Stimulated activated naive CD8-positive, alpha-beta T cell treated with anti-CD3 and anti-CD28 coated beads, Interleukin-15, amount 100 ng/mL, for 72 hours (primary cell): Measurements from ENCODE around the gene PNPLA6.

ENCODE experiments used
- ATAC-seq: fragments of 150-1000 bp; cut with Tn5 transposase; 2 replicates; pipeline ENCODE4 v1.10.0; 2021; ENCODE audit warnings: mild to moderate bottlenecking, moderate library complexity
- DNase-seq, 2 donors: peaks; one replicate each; pipeline ENCODE4 v3.0.0; 2021 to 2022
- H3K27ac Mint-ChIP-seq, 2 donors: one replicate each; pipeline ENCODE4 v1.8.0; 2022; ENCODE audit warnings: mild to moderate bottlenecking in 2 of 2, mixed read lengths in 2 of 2, moderate library complexity in 2 of 2
- H3K27me3 Mint-ChIP-seq: one replicate; pipeline ENCODE4 v1.8.0; 2022; ENCODE audit warnings: mixed read lengths
- H3K4me1 Mint-ChIP-seq: one replicate; pipeline ENCODE4 v1.8.0; 2022; ENCODE audit warnings: mild to moderate bottlenecking, mixed read lengths
- H3K4me3 Mint-ChIP-seq, 2 donors: one replicate each; pipeline ENCODE4 v1.8.0; 2022; ENCODE audit warnings: mild to moderate bottlenecking in 2 of 2, mixed read lengths in 2 of 2, moderate library complexity in 1 of 2
- H3K9me3 Mint-ChIP-seq, 2 donors: one replicate each; pipeline ENCODE4 v1.8.0; 2022; ENCODE audit warnings: mixed read lengths in 2 of 2

Gene PNPLA6

DNA sequence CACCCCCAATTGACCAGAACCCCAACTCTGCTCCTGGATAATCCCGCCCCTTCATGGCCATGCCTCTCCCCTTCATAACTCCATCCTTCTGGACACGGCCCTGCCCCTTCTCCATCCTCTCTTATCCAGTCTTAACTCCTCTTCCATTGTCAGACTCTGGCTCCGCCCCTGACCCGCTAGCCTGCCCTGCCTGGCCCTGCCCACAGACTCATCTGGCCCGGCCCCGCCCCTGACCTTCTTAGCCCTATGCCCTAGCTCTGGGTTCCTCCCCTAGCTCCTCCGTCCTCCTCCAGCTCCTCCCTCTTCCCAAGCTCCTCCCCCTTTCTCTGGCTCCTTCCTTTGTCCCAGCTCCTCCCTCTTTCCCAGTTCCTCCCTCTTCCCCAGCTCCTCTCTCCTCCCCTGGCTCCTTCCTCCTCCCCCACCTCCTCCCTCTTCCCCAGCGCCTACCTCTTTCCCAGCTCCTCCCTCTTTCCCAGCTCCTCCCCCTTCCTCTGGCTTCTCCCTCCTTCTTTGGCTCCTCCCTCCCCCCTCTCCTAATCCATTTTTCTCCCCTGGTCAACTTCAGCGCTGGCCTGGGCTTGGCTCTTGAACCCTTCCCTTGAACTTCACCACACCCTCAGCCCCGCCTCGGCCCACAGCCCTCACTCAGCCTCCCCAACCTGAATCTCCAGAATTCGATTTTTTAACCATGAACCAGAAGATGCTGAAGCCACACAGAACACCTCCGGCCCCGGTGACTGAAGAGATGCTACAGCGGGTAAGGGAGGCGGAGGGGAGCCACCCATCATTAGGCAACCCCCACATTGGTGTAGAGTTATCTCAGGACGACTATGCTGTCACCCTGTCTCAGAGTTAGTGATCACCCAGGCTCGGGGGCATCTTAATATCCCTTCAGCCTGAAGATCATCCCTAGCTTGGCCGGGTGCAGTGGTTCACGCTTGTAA, 28.9 kb upstream of the PNPLA6 start:
- Mint-ChIP-seq H3K27ac (no peak overlapping the region), H3K9me3 (no peaks in the 10 kb centered on the region), H3K4me3 (peak overlapping the region; percentile 65 to 81), H3K4me1 (peaks cover 21% of the 10 kb centered on the region), H3K27me3 (peaks cover 59% of the 10 kb centered on the region)
- DNase-seq, result peak; percentile 58 to 69
- ATAC-seq, result peak; percentile 87

- Mint-ChIP-seq H3K4me1 (peaks cover 21% of the 10 kb centered on the region), H3K4me3 (no peak overlapping the region), H3K27me3 (peaks cover 47% of the 10 kb centered on the region), H3K9me3 (no peaks in the 10 kb centered on the region), H3K27ac (no peak overlapping the region)
- ATAC-seq (peak; percentile 57), DNase-seq (peak in 1 of 2 donors; percentile 31)
Observed at GRCh38 chr19:7507884-7508283, 27.6 kb upstream of the PNPLA6 start.

DNA sequence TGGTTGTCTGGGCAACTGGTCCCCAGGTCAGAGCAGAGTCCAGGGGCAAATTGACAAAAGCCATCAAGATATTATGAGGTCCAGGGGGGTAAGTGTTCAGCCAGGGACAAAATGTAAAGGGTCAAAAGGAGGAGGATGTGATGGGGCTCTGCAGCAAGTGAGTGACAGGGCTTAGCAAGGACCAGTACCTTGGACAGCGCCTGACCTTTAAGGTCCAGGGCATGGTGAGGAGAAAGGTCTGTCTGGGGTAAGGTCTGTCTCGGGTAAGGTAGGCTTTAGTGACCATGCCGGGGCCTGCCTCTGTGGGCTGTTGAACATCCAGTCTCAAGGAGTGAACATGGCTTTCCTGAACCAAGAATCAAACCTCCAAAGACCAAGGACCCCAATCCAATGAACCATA, 25.9 kb upstream of the PNPLA6 start:
- DNase-seq (no peak), ATAC-seq (no peak)
- Mint-ChIP-seq H3K4me1 (peaks cover 22% of the 10 kb centered on the region), H3K4me3 (no peak overlapping the region), H3K27me3 (peaks cover 44% of the 10 kb centered on the region), H3K9me3 (no peaks in the 10 kb centered on the region), H3K27ac (no peak overlapping the region)

GRCh38 chr19:7512400-7512851, 23.1 kb upstream of the PNPLA6 start:
- H3K4me3 Mint-ChIP-seq, result no peak overlapping the region
- no peak overlapping the region for H3K27ac Mint-ChIP-seq
- DNase-seq (no peak), ATAC-seq (no peak)
- peaks cover 23% of the 10 kb centered on the region for H3K27me3 Mint-ChIP-seq
- no peaks in the 10 kb centered on the region for H3K9me3 Mint-ChIP-seq
- peaks cover 24% of the 10 kb centered on the region for H3K4me1 Mint-ChIP-seq

DNA sequence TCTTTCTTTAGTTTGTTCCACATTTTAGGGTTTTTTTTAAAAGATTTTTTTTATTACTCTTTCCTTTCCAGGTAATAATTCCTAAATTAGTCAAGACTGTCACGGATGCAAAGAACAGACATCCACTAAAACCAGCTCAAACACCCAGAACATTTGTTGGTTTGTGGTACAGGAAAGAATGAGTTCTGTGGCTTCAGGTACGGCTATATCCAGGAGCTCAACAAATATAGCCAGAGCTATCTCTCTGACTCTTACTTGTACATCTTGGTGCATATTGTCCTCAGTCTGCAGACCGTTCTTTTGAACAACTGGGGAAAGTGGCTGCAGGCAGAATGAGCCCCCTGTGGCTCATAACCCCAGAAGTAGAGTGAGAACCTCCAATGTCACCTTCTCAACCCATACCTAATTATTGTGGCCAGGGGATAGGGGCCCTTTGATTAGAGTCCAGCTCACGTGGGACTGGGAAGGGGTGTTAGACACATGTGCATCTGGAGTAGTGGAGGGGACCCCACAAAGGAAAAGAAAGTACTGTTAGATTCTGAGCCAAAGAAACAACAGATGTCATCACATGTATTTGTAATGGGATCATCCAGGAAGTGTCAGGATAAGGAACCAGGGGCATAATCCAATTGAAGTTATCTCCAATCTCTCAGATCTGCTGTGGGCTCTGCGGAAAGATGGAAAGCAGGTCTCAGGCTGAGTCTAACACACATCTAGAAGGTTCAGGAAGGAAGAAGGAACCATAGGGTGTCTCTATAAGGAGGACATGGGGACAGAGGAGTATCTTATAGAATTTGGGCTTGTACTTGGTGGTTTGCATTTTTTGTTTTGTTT, 21.5 kb upstream of the PNPLA6 start:
- peaks cover 26% of the 10 kb centered on the region for H3K4me1 Mint-ChIP-seq
- no peak for ATAC-seq
- H3K27ac Mint-ChIP-seq, result peak overlapping the region in 1 of 2 donors; percentile 4
- no peak for DNase-seq
- H3K9me3 Mint-ChIP-seq, result no peaks in the 10 kb centered on the region
- H3K27me3 Mint-ChIP-seq, result peaks cover 12% of the 10 kb centered on the region
- peak overlapping the region; percentile 35 to 40 for H3K4me3 Mint-ChIP-seq

DNA sequence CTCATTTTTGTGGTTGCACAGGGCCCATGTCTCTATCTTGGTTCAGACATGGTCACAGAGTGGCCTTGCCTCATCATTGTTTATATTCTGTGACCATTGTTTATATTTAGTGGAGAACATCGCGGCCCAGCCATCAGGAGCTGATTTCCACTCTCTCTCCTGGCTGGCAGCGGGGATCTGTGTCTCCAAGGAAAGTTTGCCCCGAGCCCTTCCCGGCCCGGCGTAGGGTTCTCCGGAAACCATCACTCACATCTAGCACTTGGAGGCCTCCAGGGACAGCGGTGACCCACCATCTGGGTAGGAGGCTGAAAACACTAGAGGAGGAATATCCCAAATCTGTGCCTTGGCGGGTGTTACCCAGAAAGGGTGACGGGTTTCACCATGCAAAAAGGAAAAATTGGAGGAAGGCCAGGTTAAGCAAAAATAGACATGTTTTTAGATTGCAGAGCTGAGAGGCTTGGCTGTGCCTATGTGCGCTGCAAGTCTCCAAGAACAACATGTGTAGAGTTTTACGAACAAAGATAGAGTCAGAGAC, 20.3 kb upstream of the PNPLA6 start:
- ATAC-seq (no peak), DNase-seq (no peak)
- H3K27me3 Mint-ChIP-seq, result peaks cover 12% of the 10 kb centered on the region
- peak overlapping the region; percentile 96 to 97 for H3K27ac Mint-ChIP-seq
- peaks cover 26% of the 10 kb centered on the region for H3K4me1 Mint-ChIP-seq
- peak overlapping the region; percentile 88 to 94 for H3K4me3 Mint-ChIP-seq
- H3K9me3 Mint-ChIP-seq, result no peaks in the 10 kb centered on the region

DNA sequence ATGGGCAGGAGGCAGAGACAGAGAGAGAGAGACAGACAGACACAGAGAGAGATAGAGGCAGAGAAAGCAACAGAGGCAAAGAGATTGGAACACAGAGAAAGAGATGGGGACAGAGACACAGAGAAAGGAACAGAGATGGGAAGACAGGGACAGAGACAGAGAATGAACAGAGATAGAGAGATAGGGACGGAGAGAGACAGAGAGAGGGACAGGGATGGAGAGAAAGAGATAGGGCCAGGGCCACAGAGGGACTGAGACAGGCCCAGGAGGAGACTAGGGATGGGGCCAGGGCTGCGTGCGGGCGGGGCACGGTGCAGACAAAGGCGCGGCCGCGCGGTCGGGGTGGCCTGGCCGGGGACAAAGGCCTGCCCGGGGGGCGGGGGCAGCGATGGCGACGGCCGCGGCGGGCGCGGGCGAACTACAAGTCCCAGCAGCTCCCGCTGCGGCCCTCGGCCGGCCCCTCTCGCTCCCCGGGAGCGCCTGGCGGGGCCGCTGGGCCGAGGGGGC, 19.8 kb upstream of the PNPLA6 start, which contains the start of gene ZNF358:
ZNF358 (plus strand) TSS at position 459 of the 507 bp plus-strand sequence. CDS start 3,140 bp downstream, outside the sequence.
- Mint-ChIP-seq H3K27ac (peak within 1 kb of the TSS; percentile 96 to 97), H3K9me3 (no peaks in the 10 kb centered on the region), H3K4me1 (peaks cover 26% of the 10 kb centered on the region), H3K4me3 (peak within 1 kb of the TSS; percentile 88 to 94), H3K27me3 (peaks cover 12% of the 10 kb centered on the region)
- peak; percentile 87 for ATAC-seq
- DNase-seq, result peak; percentile 58 to 59

DNA sequence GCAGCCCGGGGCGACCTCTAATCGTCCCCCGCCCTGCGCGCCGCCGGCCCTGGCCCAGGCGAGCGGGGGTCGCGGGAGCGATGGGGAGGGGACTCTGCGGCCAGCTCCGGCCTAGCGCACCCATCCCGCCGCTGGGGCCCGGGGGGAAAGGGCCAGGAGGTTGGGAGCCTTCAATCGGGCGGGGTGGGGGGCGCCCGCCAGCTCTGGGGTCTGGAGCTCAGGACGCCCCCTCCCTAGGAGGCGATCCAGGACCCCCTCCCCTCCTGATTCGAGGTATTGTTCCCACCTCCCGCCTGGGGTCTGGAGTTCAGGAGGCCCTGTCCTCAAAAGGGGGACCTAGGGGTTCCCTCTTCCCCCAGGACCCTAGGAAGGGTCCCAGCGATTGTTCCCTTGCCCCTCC, 19.2 kb upstream of the PNPLA6 start:
- DNase-seq, result no peak
- Mint-ChIP-seq H3K4me1 (peaks cover 26% of the 10 kb centered on the region), H3K27ac (peak overlapping the region; percentile 89 to 91), H3K4me3 (peak overlapping the region; percentile 76 to 77), H3K9me3 (no peaks in the 10 kb centered on the region), H3K27me3 (peaks cover 12% of the 10 kb centered on the region)
- peak; percentile 12 for ATAC-seq

- peaks cover 30% of the 10 kb centered on the region for H3K4me1 Mint-ChIP-seq
- H3K4me3 Mint-ChIP-seq, result peak overlapping the region; percentile 76 to 77
- ATAC-seq (no peak), DNase-seq (no peak)
- peaks cover 12% of the 10 kb centered on the region for H3K27me3 Mint-ChIP-seq
- no peaks in the 10 kb centered on the region for H3K9me3 Mint-ChIP-seq
- H3K27ac Mint-ChIP-seq, result peak overlapping the region; percentile 89 to 91
Observed at GRCh38 chr19:7516878-7517277, 18.6 kb upstream of the PNPLA6 start.

DNA sequence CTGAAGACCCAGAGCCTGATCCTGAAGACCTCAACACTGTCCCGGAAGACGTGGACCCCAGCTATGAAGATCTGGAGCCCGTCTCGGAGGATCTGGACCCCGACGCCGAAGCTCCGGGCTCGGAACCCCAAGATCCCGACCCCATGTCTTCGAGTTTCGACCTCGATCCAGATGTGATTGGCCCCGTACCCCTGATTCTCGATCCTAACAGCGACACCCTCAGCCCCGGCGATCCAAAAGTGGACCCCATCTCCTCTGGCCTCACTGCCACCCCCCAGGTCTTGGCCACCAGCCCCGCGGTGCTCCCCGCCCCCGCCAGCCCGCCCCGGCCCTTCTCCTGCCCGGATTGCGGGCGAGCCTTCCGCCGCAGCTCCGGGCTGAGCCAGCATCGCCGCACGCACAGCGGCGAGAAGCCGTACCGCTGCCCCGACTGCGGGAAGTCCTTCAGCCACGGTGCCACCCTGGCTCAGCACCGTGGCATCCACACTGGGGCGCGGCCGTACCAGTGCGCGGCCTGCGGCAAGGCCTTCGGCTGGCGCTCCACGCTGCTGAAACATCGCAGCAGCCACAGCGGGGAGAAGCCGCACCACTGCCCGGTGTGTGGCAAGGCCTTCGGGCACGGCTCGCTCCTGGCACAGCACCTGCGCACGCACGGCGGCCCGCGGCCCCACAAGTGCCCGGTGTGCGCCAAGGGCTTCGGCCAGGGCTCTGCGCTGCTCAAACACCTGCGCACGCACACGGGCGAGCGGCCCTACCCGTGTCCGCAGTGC, 16.0 kb upstream of the PNPLA6 start:
- DNase-seq, result no peak
- ATAC-seq, result no peak
- no peaks in the 10 kb centered on the region for H3K9me3 Mint-ChIP-seq
- peaks cover 42% of the 10 kb centered on the region for H3K4me1 Mint-ChIP-seq
- H3K27me3 Mint-ChIP-seq, result peaks cover 4% of the 10 kb centered on the region
- H3K4me3 Mint-ChIP-seq, result no peak overlapping the region
- no peak overlapping the region for H3K27ac Mint-ChIP-seq

DNA sequence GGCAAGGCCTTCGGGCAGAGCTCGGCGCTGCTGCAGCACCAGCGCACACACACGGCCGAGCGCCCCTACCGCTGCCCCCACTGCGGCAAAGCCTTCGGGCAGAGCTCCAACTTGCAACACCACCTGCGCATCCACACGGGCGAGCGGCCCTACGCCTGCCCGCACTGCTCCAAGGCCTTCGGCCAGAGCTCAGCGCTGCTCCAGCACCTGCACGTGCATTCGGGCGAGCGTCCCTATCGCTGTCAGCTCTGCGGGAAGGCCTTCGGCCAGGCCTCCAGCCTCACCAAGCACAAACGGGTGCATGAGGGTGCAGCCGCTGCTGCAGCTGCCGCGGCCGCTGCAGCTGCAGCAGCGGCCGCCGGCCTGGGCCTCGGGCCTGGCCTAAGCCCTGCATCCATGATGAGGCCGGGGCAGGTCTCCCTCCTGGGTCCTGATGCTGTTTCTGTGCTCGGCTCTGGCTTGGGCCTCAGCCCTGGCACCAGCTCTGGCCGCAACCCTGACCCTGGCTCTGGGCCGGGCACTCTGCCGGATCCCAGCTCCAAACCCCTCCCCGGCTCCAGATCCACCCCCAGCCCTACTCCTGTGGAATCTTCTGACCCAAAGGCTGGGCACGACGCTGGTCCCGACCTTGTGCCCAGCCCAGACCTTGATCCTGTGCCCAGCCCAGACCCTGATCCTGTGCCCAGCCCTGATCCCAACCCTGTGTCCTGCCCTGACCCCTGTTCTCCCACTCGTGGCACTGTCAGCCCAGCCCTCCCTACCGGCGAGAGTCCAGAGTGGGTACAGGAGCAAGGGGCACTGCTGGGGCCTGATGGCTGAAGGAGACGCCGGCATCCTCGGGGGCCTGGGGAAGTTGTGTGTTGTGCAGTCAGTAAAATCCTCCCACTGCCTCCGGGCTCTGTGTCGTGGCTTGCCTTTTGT, 15.1 kb upstream of the PNPLA6 start:
- H3K4me1 Mint-ChIP-seq, result peaks cover 34% of the 10 kb centered on the region
- H3K4me3 Mint-ChIP-seq, result no peak overlapping the region
- no peak for DNase-seq
- H3K27ac Mint-ChIP-seq, result no peak overlapping the region
- no peaks in the 10 kb centered on the region for H3K9me3 Mint-ChIP-seq
- no peak for ATAC-seq
- no peaks in the 10 kb centered on the region for H3K27me3 Mint-ChIP-seq

DNA sequence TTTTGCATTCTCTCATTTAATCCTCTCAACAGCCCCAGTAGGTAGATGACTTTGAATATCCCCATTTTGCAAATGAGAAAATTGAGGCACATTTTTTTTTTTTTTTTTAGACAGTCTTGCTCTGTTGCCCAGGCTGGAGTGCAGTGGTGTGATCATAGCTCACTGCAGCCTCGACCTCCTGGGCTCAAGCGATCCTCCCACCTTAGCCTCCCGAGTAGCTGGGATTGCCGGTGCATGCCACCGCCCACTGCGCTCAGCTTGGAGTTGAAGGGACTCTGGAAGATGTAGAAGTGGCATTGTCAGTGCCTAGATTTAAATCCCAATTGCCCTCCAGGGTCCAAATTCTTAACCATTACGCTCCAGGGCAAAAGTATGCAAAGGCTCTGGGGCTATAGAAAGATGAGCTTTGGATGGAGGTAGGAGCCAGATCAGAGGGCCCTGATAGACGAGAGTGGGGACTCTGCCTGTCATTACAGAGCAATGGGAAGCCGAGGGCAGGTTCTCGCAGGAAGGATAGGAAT, 13.9 kb upstream of the PNPLA6 start:
- Mint-ChIP-seq H3K4me1 (peaks cover 27% of the 10 kb centered on the region), H3K27ac (peak overlapping the region; percentile 93 to 95), H3K4me3 (peak overlapping the region; percentile 83 to 97), H3K27me3 (no peaks in the 10 kb centered on the region), H3K9me3 (no peaks in the 10 kb centered on the region)
- no peak for ATAC-seq
- DNase-seq, result no peak

GRCh38 chr19:7522072-7522922, 13.2 kb upstream of the PNPLA6 start, which contains the start of gene MCOLN1:
Gene MCOLN1, plus strand, starts transcription at chr19:7522624. Its CDS starts 127 bp downstream, at chr19:7522751.
- Mint-ChIP-seq H3K27ac (peak within 1 kb of the TSS; percentile 93 to 95), H3K4me1 (peaks cover 20% of the 10 kb centered on the region), H3K4me3 (peak within 1 kb of the TSS; percentile 83 to 97), H3K9me3 (no peaks in the 10 kb centered on the region), H3K27me3 (no peaks in the 10 kb centered on the region)
- DNase-seq (peak; percentile 99), ATAC-seq (peak; percentile 90)
